BLaER1 treated with 17β-estradiol and CSF1 and Interleukin-3, amounts not matched to agents 10 nM and 100 nM (cell line): Measurements from ENCODE around the gene ICOS.

Experiments used
- H3K27ac ChIP-seq, 11 experiments: shearing (Covaris generic); formaldehyde crosslinking; 2 replicates each; pipeline ENCODE4 v1.8.1; 2022
- H3K27me3 ChIP-seq, 11 experiments: shearing (Covaris generic); formaldehyde crosslinking; 2 replicates each; pipeline ENCODE4 v1.8.1; 2022
- H3K36me3 ChIP-seq, 11 experiments: shearing (Covaris generic); formaldehyde crosslinking; 2 replicates each; pipeline ENCODE4 v1.8.1; 2022
- H3K4me1 ChIP-seq, 10 experiments: shearing (Covaris generic); formaldehyde crosslinking; 2 replicates each; pipeline ENCODE4 v1.8.1; 2022
- H3K4me2 ChIP-seq, 11 experiments: shearing (Covaris generic); formaldehyde crosslinking; 2 replicates each; pipeline ENCODE4 v1.8.1; 2022
- H3K4me3 ChIP-seq, 10 experiments: shearing (Covaris generic); formaldehyde crosslinking; 2 replicates each; pipeline ENCODE4 v1.8.1; 2022
- H3K9ac ChIP-seq, 11 experiments: shearing (Covaris generic); formaldehyde crosslinking; 2 replicates each; pipeline ENCODE4 v1.8.1; 2022
- H3K9me3 ChIP-seq, 11 experiments: shearing (Covaris generic); formaldehyde crosslinking; replicated peaks in 1 of 11; 2 replicates each; pipeline ENCODE4 v1.8.1; 2022
- H4K20me1 ChIP-seq, 11 experiments: shearing (Covaris generic); formaldehyde crosslinking; 2 replicates each; pipeline ENCODE4 v1.8.1; 2022
- Cebpa-rat ChIP-seq, 11 experiments: shearing (Covaris generic); IDR thresholded peaks; 2 replicates each; pipeline ENCODE4 v1.8.1; 2022

Gene ICOS, protein sequence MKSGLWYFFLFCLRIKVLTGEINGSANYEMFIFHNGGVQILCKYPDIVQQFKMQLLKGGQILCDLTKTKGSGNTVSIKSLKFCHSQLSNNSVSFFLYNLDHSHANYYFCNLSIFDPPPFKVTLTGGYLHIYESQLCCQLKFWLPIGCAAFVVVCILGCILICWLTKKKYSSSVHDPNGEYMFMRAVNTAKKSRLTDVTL

DNA sequence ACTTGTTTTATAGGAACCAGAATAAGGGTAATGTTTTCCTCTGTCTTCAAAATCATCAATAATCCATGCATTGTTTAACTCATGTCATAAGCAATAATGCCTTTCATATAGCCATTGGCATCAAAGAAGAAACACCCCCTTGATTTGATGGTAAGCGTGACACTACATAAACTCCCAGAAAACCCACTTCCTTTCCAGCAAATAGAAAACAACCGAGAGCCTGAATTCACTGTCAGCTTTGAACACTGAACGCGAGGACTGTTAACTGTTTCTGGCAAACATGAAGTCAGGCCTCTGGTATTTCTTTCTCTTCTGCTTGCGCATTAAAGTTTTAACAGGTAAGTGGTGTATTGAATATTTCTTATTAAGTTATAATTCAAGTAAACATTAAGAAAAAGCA, at the start of gene ICOS:
TSS of gene ICOS (plus strand) at position 229 of the 400 bp plus-strand sequence. CDS start at position 281, 52 bp downstream.
- Histone ChIP-seq H3K4me1 (peaks cover 0 to 10% (median 0%) of the 10 kb centered on the region in 10 experiments; a peak in 3 of 20 replicates), H3K27me3 (no peaks in the 10 kb centered on the region), H3K4me3 (no peak within 1 kb of the TSS), H3K27ac (no peak within 1 kb of the TSS), H3K9me3 (no peaks in the 10 kb centered on the region), H3K9ac (no peak within 1 kb of the TSS), H4K20me1 (no peaks in the 10 kb centered on the region), H3K4me2 (no peak within 1 kb of the TSS; a peak in 1 of 22 replicates), H3K36me3 (no peaks in the 10 kb centered on the region)
- no peak for TF ChIP-seq Cebpa-rat (IDR thresholded peaks at IDR 0.05)

DNA sequence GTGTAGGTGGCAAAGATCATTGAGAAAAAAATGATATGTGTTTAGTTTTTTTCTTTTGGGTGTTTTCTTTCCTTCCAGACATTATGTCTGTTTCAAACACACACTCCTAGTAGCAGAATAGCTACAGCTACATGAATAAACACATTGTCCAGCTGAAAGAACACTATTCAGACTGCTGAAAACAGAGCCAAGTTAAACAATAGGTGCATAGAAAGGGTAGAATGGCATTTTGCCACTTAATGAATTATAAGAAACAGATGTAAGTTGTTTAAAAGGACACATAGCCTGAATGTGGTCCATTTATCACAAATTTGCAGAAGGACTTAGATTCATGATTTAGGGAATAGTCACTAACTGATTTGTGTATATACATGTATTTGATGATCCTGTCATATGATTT, 48.9 kb upstream of the ICOS start:
- H3K9me3 ChIP-seq, result no peaks in the 10 kb centered on the region
- H3K4me2 ChIP-seq, result peak overlapping the region in 2 of 11 experiments; percentile 47 to 76; a peak in 2 of 22 replicates
- H3K4me1 ChIP-seq, result peaks cover 0 to 64% (median 0%) of the 10 kb centered on the region in 10 experiments; a peak in 7 of 20 replicates
- no peaks in the 10 kb centered on the region for H3K36me3 ChIP-seq
- H3K27me3 ChIP-seq, result no peaks in the 10 kb centered on the region
- no peak overlapping the region for H3K4me3 ChIP-seq
- no peak for TF ChIP-seq Cebpa-rat (IDR thresholded peaks at IDR 0.05)
- H4K20me1 ChIP-seq, result no peaks in the 10 kb centered on the region
- no peak overlapping the region for H3K27ac ChIP-seq
- H3K9ac ChIP-seq, result no peak overlapping the region

DNA sequence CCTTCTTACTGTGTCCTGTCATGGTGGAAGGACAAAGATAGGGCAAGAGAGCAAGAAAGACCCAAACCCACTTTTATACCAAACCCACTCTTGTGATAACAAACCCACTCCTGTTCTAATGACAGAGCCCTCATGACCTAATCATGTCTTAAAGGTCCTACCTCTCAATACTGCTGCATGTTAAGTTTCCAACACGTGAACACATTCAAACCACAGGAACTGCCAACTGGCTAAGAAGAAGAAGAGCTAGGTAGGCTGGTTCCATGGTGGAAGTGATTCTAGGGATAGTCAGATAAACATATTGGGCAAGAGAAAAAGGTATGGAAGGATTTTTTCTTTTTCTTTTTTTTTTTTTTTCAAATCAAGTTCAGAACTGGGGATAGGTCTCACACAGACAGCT, 47.0 kb upstream of the ICOS start:
- Histone ChIP-seq H3K4me3 (no peak overlapping the region), H3K27ac (peak overlapping the region in 2 of 11 experiments; percentile 87 to 95; a peak in 5 of 22 replicates), H3K36me3 (no peaks in the 10 kb centered on the region), H3K27me3 (no peaks in the 10 kb centered on the region), H3K4me1 (peaks cover 0 to 83% (median 0%) of the 10 kb centered on the region in 10 experiments; a peak in 8 of 20 replicates), H3K4me2 (peak overlapping the region in 3 of 11 experiments; percentile 6 to 77 (median 76); a peak in 5 of 22 replicates), H4K20me1 (no peaks in the 10 kb centered on the region), H3K9me3 (no peaks in the 10 kb centered on the region), H3K9ac (no peak overlapping the region)
- TF ChIP-seq Cebpa-rat (IDR thresholded peaks at IDR 0.05), result no peak

DNA sequence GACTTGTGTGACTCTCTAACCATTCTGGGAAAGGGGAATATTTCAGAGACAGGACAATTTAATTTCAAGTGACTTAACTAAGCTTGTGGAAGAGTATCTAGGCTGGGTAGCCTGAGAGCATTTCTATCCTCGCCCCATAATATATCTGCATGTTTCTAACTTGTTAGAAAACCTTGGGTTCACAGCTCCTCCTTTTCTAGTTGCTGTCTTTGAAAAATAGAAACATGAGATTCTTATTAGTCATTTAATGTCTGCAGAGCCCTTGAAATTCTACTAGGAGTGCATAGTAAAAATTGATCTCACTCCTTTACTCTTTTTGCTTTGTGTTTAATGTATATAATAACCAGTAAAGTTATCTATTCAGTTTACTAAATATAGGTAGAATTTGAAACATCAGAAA, 46.6 kb upstream of the ICOS start:
- H3K9ac ChIP-seq, result no peak overlapping the region
- H3K4me2 ChIP-seq, result peak overlapping the region in 3 of 11 experiments; percentile 6 to 77 (median 76); a peak in 5 of 22 replicates
- peaks cover 0 to 87% (median 0%) of the 10 kb centered on the region in 10 experiments; a peak in 8 of 20 replicates for H3K4me1 ChIP-seq
- H4K20me1 ChIP-seq, result no peaks in the 10 kb centered on the region
- H3K27ac ChIP-seq, result peak overlapping the region in 3 of 11 experiments; percentile 74 to 95 (median 87); a peak in 5 of 22 replicates
- TF ChIP-seq Cebpa-rat (IDR thresholded peaks at IDR 0.05), result no peak
- H3K27me3 ChIP-seq, result no peaks in the 10 kb centered on the region
- H3K36me3 ChIP-seq, result no peaks in the 10 kb centered on the region
- no peaks in the 10 kb centered on the region for H3K9me3 ChIP-seq
- H3K4me3 ChIP-seq, result no peak overlapping the region

DNA sequence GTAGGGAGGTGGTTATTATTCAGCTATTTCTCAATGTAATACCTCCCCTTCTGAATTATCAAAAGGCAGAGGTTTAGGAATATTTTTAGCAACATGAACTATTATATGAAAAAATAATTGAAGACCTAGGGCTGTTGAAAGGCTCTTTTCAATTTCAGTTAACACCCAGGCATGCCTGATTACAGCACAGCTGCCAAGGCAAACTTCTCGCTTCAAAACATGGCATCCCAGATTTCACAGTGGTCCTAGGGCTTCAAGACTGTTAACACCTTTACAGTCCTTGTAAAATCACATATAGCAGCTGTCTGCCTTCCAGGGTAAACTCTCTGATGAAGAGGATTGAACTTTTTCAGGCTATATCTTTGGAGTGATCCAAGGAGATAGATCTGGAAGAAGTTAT, 45.8 kb upstream of the ICOS start:
- TF ChIP-seq Cebpa-rat (IDR thresholded peaks at IDR 0.05), result no peak
- H3K4me1 ChIP-seq, result peaks cover 0 to 95% (median 0%) of the 10 kb centered on the region in 10 experiments; a peak in 8 of 20 replicates
- no peaks in the 10 kb centered on the region for H3K9me3 ChIP-seq
- peak overlapping the region in 3 of 11 experiments; percentile 15 to 70 (median 60); a peak in 4 of 22 replicates for H3K9ac ChIP-seq
- H3K36me3 ChIP-seq, result no peaks in the 10 kb centered on the region
- H3K4me3 ChIP-seq, result no peak overlapping the region
- no peaks in the 10 kb centered on the region for H3K27me3 ChIP-seq
- H4K20me1 ChIP-seq, result no peaks in the 10 kb centered on the region
- peak overlapping the region in 4 of 11 experiments; percentile 32 to 77 (median 68); a peak in 6 of 22 replicates for H3K4me2 ChIP-seq
- peak overlapping the region in 4 of 11 experiments; percentile 26 to 95 (median 80); a peak in 7 of 22 replicates for H3K27ac ChIP-seq

DNA sequence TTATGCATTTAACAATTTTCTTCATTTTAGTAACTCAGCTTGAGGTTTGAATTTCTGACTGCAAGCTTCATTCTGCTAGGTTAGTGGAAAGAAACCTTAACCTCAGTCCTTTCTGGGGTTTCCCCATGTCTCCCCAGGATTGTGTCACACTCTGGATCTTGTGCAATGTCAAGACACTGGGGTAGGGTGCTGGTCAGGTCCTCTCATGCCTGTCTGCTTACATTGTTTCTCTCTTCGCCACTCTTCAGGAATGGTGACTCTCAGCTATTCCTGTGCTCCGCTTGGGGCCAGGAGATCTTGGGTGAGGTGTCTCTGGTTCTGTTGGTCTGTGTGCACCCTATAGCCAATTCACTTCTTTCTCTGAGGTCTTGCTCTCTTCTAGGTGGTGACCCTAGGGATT, 45.1 kb upstream of the ICOS start:
- Histone ChIP-seq H3K4me1 (peaks cover 0 to 96% (median 4%) of the 10 kb centered on the region in 10 experiments; a peak in 13 of 20 replicates), H3K9me3 (no peaks in the 10 kb centered on the region), H3K9ac (peak overlapping the region in 2 of 11 experiments; percentile 68 to 70; a peak in 4 of 22 replicates), H3K27me3 (no peaks in the 10 kb centered on the region), H3K27ac (peak overlapping the region in 4 of 11 experiments; percentile 26 to 95 (median 80); a peak in 6 of 22 replicates), H3K4me3 (no peak overlapping the region), H4K20me1 (no peaks in the 10 kb centered on the region), H3K36me3 (no peaks in the 10 kb centered on the region), H3K4me2 (peak overlapping the region in 4 of 11 experiments; percentile 32 to 77 (median 68); a peak in 8 of 22 replicates)
- peak in 3 of 11 experiments; percentile 66 to 93 (median 93); a peak in 5 of 22 replicates for TF ChIP-seq Cebpa-rat (IDR thresholded peaks at IDR 0.05)

DNA sequence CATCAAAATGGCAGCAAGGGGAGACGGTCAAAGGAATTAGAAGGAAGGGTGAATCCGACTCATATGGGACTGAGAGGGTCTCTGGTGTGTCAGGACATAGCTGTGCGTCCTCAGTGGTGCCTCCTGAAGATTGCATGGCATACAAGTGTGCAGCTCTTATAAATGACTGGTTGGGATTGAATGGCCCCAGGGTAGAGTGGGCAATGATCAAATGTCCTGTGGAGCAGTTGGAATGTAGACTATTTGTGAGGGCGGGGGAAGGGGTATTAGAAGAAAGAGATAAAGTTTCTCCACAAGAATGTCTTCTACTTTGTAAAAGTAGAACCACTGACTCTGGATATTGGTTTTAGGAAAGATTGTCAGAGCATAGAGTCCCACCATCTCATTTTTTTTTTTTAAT, 44.4 kb upstream of the ICOS start:
- Histone ChIP-seq H3K4me3 (no peak overlapping the region), H3K9ac (peak overlapping the region in 1 of 11 experiments; percentile 68; a peak in 2 of 22 replicates), H4K20me1 (no peaks in the 10 kb centered on the region), H3K27ac (peak overlapping the region in 4 of 11 experiments; percentile 18 to 95 (median 80); a peak in 6 of 22 replicates), H3K9me3 (no peaks in the 10 kb centered on the region), H3K4me2 (peak overlapping the region in 4 of 11 experiments; percentile 32 to 77 (median 68); a peak in 6 of 22 replicates), H3K4me1 (peaks cover 0 to 96% (median 11%) of the 10 kb centered on the region in 10 experiments; a peak in 15 of 20 replicates), H3K36me3 (no peaks in the 10 kb centered on the region), H3K27me3 (no peaks in the 10 kb centered on the region)
- TF ChIP-seq Cebpa-rat (IDR thresholded peaks at IDR 0.05), result no peak

DNA sequence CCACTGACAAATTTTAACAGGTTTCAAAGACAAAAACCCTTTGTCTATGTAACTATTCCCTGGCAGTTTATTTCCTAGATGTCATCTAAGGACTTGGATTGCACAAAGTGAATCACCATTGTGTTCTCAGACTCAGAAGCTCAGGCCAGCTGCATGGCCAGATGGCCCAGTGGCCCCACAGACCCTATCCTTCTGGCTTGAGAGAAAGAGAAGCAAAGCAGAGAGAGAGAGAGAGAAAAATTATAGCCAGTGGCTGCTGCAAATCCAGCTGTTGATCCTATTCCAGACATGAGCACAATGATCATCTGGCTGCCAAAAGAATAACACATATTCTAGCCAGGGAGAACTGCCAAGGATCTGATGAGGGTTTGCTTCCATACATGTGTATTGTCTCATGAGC, 43.2 kb upstream of the ICOS start:
- peaks cover 0 to 99% (median 23%) of the 10 kb centered on the region in 10 experiments; a peak in 15 of 20 replicates for H3K4me1 ChIP-seq
- no peaks in the 10 kb centered on the region for H3K36me3 ChIP-seq
- peak overlapping the region in 3 of 11 experiments; percentile 76 to 86 (median 77); a peak in 6 of 22 replicates for H3K4me2 ChIP-seq
- H3K27me3 ChIP-seq, result no peaks in the 10 kb centered on the region
- no peak overlapping the region for H3K9ac ChIP-seq
- no peaks in the 10 kb centered on the region for H4K20me1 ChIP-seq
- H3K27ac ChIP-seq, result peak overlapping the region in 3 of 11 experiments; percentile 20 to 95 (median 74); a peak in 4 of 22 replicates
- no peaks in the 10 kb centered on the region for H3K9me3 ChIP-seq
- no peak for TF ChIP-seq Cebpa-rat (IDR thresholded peaks at IDR 0.05)
- no peak overlapping the region for H3K4me3 ChIP-seq

DNA sequence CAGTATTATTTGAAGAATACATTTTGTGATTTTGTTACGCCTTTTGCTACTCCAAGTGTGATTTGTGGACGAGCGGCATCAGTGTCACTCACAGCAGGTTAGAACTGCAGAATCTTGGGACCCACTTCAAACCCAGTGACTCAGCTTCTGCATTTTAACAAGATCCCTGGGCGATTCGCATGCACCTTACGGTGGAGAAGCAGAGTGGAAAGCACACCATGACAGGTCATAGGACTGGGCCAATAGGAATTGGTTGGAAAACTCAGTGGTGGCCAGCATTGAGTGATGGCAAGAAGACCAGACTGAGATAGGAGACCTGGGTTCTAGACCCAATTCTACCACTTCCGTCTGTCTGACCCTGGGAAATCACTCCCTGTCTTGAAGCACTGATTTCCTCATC, 42.7 kb upstream of the ICOS start:
- no peak overlapping the region for H3K9ac ChIP-seq
- H3K27me3 ChIP-seq, result no peaks in the 10 kb centered on the region
- H3K4me3 ChIP-seq, result no peak overlapping the region
- H3K27ac ChIP-seq, result peak overlapping the region in 3 of 11 experiments; percentile 20 to 96 (median 95); a peak in 3 of 22 replicates
- H3K4me1 ChIP-seq, result peaks cover 0 to 99% (median 26%) of the 10 kb centered on the region in 10 experiments; a peak in 15 of 20 replicates
- H3K4me2 ChIP-seq, result peak overlapping the region in 4 of 11 experiments; percentile 16 to 86 (median 76); a peak in 6 of 22 replicates
- no peak for TF ChIP-seq Cebpa-rat (IDR thresholded peaks at IDR 0.05)
- no peaks in the 10 kb centered on the region for H3K9me3 ChIP-seq
- H4K20me1 ChIP-seq, result no peaks in the 10 kb centered on the region
- no peaks in the 10 kb centered on the region for H3K36me3 ChIP-seq
